SK-N-SH treated with all-trans-retinoic acid at 6 μM for 48 hours (cell line): ENCODE results near the gene ITM2B.

Experiments used
- ATAC-seq: fragments of 200-7000 bp; cut with Tn5 transposase; 3 replicates; pipeline ENCODE4 v1.9.1; 2020; ENCODE audit warnings: mild to moderate bottlenecking, moderate library complexity
- ARNTL ChIP-seq: fragments of 450-650 bp; formaldehyde crosslinking; IDR thresholded peaks from 2 replicates; pipeline ENCODE4 v1.5.0; 2020; ENCODE audit warnings: low read depth, mild to moderate bottlenecking, moderate library complexity, borderline replicate concordance
- CSDC2 ChIP-seq: fragments of 250-450 bp; sonication (Bioruptor Pico); IDR thresholded peaks from 2 replicates; pipeline ENCODE4 v1.5.0; 2020; ENCODE audit warnings: mild to moderate bottlenecking, moderate library complexity
- CSRNP3 ChIP-seq: fragments of 250-450 bp; sonication (Bioruptor Pico); IDR thresholded peaks from 2 replicates; pipeline ENCODE4 v1.5.1; 2021; ENCODE audit warnings: mild to moderate bottlenecking, moderate library complexity
- ESRRG ChIP-seq: fragments of 250-450 bp; sonication (Bioruptor Pico); IDR thresholded peaks from 2 replicates; pipeline ENCODE4 v1.6.1; 2021; ENCODE audit warnings: mild to moderate bottlenecking
- GLIS3 ChIP-seq: fragments of 250-450 bp; sonication (Bioruptor Pico); IDR thresholded peaks from 2 replicates; pipeline ENCODE4 v1.5.0; 2020; ENCODE audit warnings: mild to moderate bottlenecking, moderate library complexity
- OSR1 ChIP-seq: fragments of 250-450 bp; sonication (Bioruptor Pico); IDR thresholded peaks from 2 replicates; pipeline ENCODE4 v1.8.0; 2022; ENCODE audit warnings: moderate library complexity, mild to moderate bottlenecking, inconsistent platforms
- PATZ1 ChIP-seq: fragments of 250-450 bp; sonication (Bioruptor Pico); IDR thresholded peaks from 2 replicates; pipeline ENCODE4 v1.8.0; 2020; ENCODE audit warnings: mild to moderate bottlenecking, moderate library complexity, borderline replicate concordance
- POU6F1 ChIP-seq: fragments of 250-450 bp; sonication (Bioruptor Pico); IDR thresholded peaks from 2 replicates; pipeline ENCODE4 v1.8.0; 2021; ENCODE audit warnings: low read depth, mild to moderate bottlenecking, moderate library complexity, borderline replicate concordance
- PPARA ChIP-seq: fragments of 250-450 bp; sonication (Bioruptor Pico); IDR thresholded peaks from 2 replicates; pipeline ENCODE4 v1.5.0; 2020; ENCODE audit warnings: mild to moderate bottlenecking, borderline replicate concordance
- SNAI2 ChIP-seq: fragments of 250-450 bp; sonication (Bioruptor Pico); IDR thresholded peaks from 2 replicates; pipeline ENCODE4 v1.5.0; 2020; ENCODE audit warnings: mild to moderate bottlenecking, moderate library complexity
- TCF4 ChIP-seq: fragments of 250-450 bp; sonication (Bioruptor Pico); IDR thresholded peaks from 2 replicates; pipeline ENCODE4 v1.8.0; 2021; ENCODE audit warnings: mild to moderate bottlenecking, moderate library complexity, borderline replicate concordance
- TOX ChIP-seq: fragments of 250-450 bp; sonication (Bioruptor Pico); IDR thresholded peaks from 2 replicates; pipeline ENCODE4 v1.8.0; 2021; ENCODE audit warnings: mild to moderate bottlenecking, moderate library complexity, borderline replicate concordance
- TSHZ2 ChIP-seq: fragments of 250-450 bp; sonication (Bioruptor Pico); IDR thresholded peaks from 2 replicates; pipeline ENCODE4 v1.5.0; 2020; ENCODE audit warnings: mild to moderate bottlenecking, moderate library complexity
- ZC3H10 ChIP-seq: fragments of 250-450 bp; sonication (Bioruptor Pico); IDR thresholded peaks from 2 replicates; pipeline ENCODE4 v1.5.1; 2021; ENCODE audit warnings: mild to moderate bottlenecking, moderate library complexity
- ZFP3 ChIP-seq: fragments of 250-450 bp; sonication (Bioruptor Pico); IDR thresholded peaks from 2 replicates; pipeline ENCODE4 v1.5.0; 2020; ENCODE audit warnings: mild to moderate bottlenecking, moderate library complexity
- ZFP30 ChIP-seq: fragments of 450-650 bp; formaldehyde crosslinking; IDR thresholded peaks from 2 replicates; pipeline ENCODE4 v1.5.0; 2022; ENCODE audit warnings: mild to moderate bottlenecking, moderate library complexity
- ZNF565 ChIP-seq: fragments of 450-650 bp; formaldehyde crosslinking; conservative IDR thresholded peaks from 2 replicates; pipeline ENCODE4 v1.5.0; 2020; ENCODE audit warnings: low read depth, mild to moderate bottlenecking, moderate library complexity
- ZNF70 ChIP-seq: fragments of 450-650 bp; formaldehyde crosslinking; IDR thresholded peaks from 2 replicates; pipeline ENCODE4 v1.5.0; 2020; ENCODE audit warnings: mild to moderate bottlenecking, moderate library complexity
- ZNF8 ChIP-seq: fragments of 450-650 bp; formaldehyde crosslinking; IDR thresholded peaks from 2 replicates; pipeline ENCODE4 v1.5.0; 2020; ENCODE audit warnings: mild to moderate bottlenecking, moderate library complexity
- TF ChIP-seq, protein P1 (sequence below): fragments of 250-450 bp; sonication (Bioruptor Pico); IDR thresholded peaks from 2 replicates; pipeline ENCODE4 v1.5.1; 2020; ENCODE audit warnings: low read depth, mild to moderate bottlenecking, moderate library complexity

ITM2B gene

GRCh38 chr13:48266150-48266549 is 33.1 kb downstream of the ITM2B start:
- ATAC-seq = no peak
- TF ChIP-seq ZNF70 = no peak
- no peak for TF ChIP-seq CSDC2
- TF ChIP-seq ESRRG (CRISPR knock-in tag) = no peak
- TF ChIP-seq CSRNP3 (CRISPR knock-in tag) = no peak
- TF ChIP-seq, protein P1, sequence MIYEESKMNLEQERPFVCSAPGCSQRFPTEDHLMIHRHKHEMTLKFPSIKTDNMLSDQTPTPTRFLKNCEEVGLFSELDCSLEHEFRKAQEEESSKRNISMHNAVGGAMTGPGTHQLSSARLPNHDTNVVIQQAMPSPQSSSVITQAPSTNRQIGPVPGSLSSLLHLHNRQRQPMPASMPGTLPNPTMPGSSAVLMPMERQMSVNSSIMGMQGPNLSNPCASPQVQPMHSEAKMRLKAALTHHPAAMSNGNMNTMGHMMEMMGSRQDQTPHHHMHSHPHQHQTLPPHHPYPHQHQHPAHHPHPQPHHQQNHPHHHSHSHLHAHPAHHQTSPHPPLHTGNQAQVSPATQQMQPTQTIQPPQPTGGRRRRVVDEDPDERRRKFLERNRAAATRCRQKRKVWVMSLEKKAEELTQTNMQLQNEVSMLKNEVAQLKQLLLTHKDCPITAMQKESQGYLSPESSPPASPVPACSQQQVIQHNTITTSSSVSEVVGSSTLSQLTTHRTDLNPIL = no peak
- no peak for TF ChIP-seq TCF4 (CRISPR knock-in tag)
- no peak for TF ChIP-seq ZNF8 (CRISPR knock-in tag)
- TF ChIP-seq ZNF565 (CRISPR knock-in tag) = no peak
- no peak for TF ChIP-seq ZFP30 (CRISPR knock-in tag)
- TF ChIP-seq ZFP3 (CRISPR knock-in tag) = no peak
- TF ChIP-seq TOX = no peak
- TF ChIP-seq ARNTL (CRISPR knock-in tag) = no peak
- no peak for TF ChIP-seq ZC3H10 (CRISPR knock-in tag)

GRCh38 chr13:48266701-48267639 is 34.0 kb downstream of the ITM2B start:
- no peak for TF ChIP-seq ZNF565 (CRISPR knock-in tag)
- no peak for TF ChIP-seq CSRNP3 (CRISPR knock-in tag)
- ATAC-seq = no peak

DNA sequence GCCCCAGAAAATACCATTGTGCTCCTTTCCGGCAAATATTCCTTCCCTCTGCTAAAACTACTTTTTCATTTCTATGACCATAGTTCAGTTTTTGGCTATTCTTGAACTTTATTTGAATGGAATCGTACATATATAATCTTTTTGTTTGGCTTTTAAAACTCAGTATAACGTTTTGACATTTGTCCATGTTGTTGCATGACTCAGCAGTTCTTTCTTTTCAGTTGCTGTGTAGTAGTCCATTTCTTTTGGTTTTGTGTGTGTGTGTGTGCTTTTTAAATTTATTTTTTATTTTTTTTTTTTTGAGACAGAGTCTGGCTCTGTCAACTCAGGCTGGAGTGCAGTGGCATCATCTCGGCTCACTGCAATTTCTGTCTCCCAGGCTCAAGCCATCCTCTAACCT is 35.0 kb downstream of the ITM2B start:
- ATAC-seq = no peak
- TF ChIP-seq ZFP3 (CRISPR knock-in tag) = no peak
- TF ChIP-seq ZNF565 (CRISPR knock-in tag) = no peak
- TF ChIP-seq OSR1 (CRISPR knock-in tag) = no peak
- TF ChIP-seq, protein P1 = no peak
- no peak for TF ChIP-seq GLIS3 (CRISPR knock-in tag)
- no peak for TF ChIP-seq ZNF8 (CRISPR knock-in tag)
- TF ChIP-seq ESRRG (CRISPR knock-in tag) = no peak
- TF ChIP-seq TSHZ2 = no peak
- no peak for TF ChIP-seq POU6F1 (CRISPR knock-in tag)
- TF ChIP-seq PPARA (CRISPR knock-in tag) = no peak
- TF ChIP-seq CSRNP3 (CRISPR knock-in tag) = no peak
- TF ChIP-seq TCF4 (CRISPR knock-in tag) = no peak
- TF ChIP-seq PATZ1 (CRISPR knock-in tag) = no peak
- no peak for TF ChIP-seq TOX
- TF ChIP-seq SNAI2 (CRISPR knock-in tag) = no peak
- TF ChIP-seq ZNF70 = no peak
- no peak for TF ChIP-seq ARNTL (CRISPR knock-in tag)
